ENCODE measurements around the gene KNDC1. TPM values are rescaled to one million over a fixed set of nuclear protein-coding genes. Genes with fewer than 3 reads are reported as not detected.

KNDC1 gene
- total RNA-seq, 1 experiment from 2014 or later, result 1.7 TPM

- H2AFZ ChIP-seq, result no peak overlapping the region
- no peaks in the 10 kb centered on the region for H3K9me2 ChIP-seq (ENCODE audit: insufficient read depth)
- peaks cover 44% of the 10 kb centered on the region for H3K27me3 ChIP-seq (ENCODE audit: insufficient read depth, low read depth)
- no peak for DNase-seq
- BruUV-seq (replicated peaks), result no TSS peak
- no peak overlapping the region for H3K4me3 ChIP-seq
- no peaks in the 10 kb centered on the region for H3K4me1 ChIP-seq (replicated peaks; ENCODE audit: insufficient read depth)
- POLR2A ChIA-PET (ENCODE audit: unreplicated experiment), result no interaction called here
- CTCF ChIA-PET, result no interaction called here
- no peak overlapping the region for H3K4me2 ChIP-seq
- H3K36me3 ChIP-seq (ENCODE audit: low read depth), result no peaks in the 10 kb centered on the region
- no peak for TF ChIP-seq EZH2 (IDR thresholded peaks at IDR 0.05; ENCODE audit: low read depth)
- no peak overlapping the region for H3K27ac ChIP-seq
- intact Hi-C loops (cut with micrococcal nuclease; ENCODE audit: unreplicated experiment), result no loop called here
- H4K20me1 ChIP-seq (ENCODE audit: insufficient read depth), result no peaks in the 10 kb centered on the region
- H3K79me2 ChIP-seq (ENCODE audit: low read depth), result no peaks in the 10 kb centered on the region
- no peaks in the 10 kb centered on the region for H3K9me3 ChIP-seq (ENCODE audit: insufficient read depth, low read depth)
- no peaks in the 10 kb centered on the region for H3F3A ChIP-seq (ENCODE audit: insufficient read depth, low read depth)
These were observed 52.2 kb downstream of the KNDC1 start for GRCh38 chr10:133211959-133212852.

- Histone ChIP-seq H2AFZ (no peak overlapping the region), H3K4me3 (no peak overlapping the region), H3F3A (ENCODE audit: insufficient read depth, low read depth) (no peaks in the 10 kb centered on the region), H3K36me3 (ENCODE audit: low read depth) (no peaks in the 10 kb centered on the region), H3K79me2 (ENCODE audit: low read depth) (no peaks in the 10 kb centered on the region), H3K27ac (no peak overlapping the region), H3K4me2 (no peak overlapping the region), H3K9me2 (ENCODE audit: insufficient read depth) (no peaks in the 10 kb centered on the region), H3K4me1 (replicated peaks; ENCODE audit: insufficient read depth) (no peaks in the 10 kb centered on the region), H4K20me1 (ENCODE audit: insufficient read depth) (no peaks in the 10 kb centered on the region), H3K9me3 (ENCODE audit: insufficient read depth, low read depth) (no peaks in the 10 kb centered on the region), H3K27me3 (ENCODE audit: insufficient read depth, low read depth) (peaks cover 46% of the 10 kb centered on the region)
- no TSS peak for BruUV-seq (replicated peaks)
- TF ChIP-seq CTCF (conservative IDR thresholded peaks at IDR 0.05) (no peak), EZH2 (IDR thresholded peaks at IDR 0.05; ENCODE audit: low read depth) (no peak)
- no peak for DNase-seq
- ChIA-PET CTCF (no interaction called here), POLR2A (ENCODE audit: unreplicated experiment) (no interaction called here)
- intact Hi-C loops (cut with micrococcal nuclease; ENCODE audit: unreplicated experiment), result no loop called here
These were observed 53.0 kb downstream of the KNDC1 start for GRCh38 chr10:133212853-133213494.

GRCh38 chr10:133213641-133214467 is 53.8 kb downstream of the KNDC1 start:
- Histone ChIP-seq H3K4me2 (no peak overlapping the region), H3K36me3 (ENCODE audit: low read depth) (no peaks in the 10 kb centered on the region), H3K4me3 (no peak overlapping the region), H3K27ac (no peak overlapping the region), H3K79me2 (ENCODE audit: low read depth) (no peaks in the 10 kb centered on the region), H3F3A (ENCODE audit: insufficient read depth, low read depth) (no peaks in the 10 kb centered on the region), H3K9me2 (ENCODE audit: insufficient read depth) (no peaks in the 10 kb centered on the region), H3K4me1 (replicated peaks; ENCODE audit: insufficient read depth) (no peaks in the 10 kb centered on the region), H2AFZ (no peak overlapping the region), H4K20me1 (ENCODE audit: insufficient read depth) (no peaks in the 10 kb centered on the region), H3K27me3 (ENCODE audit: insufficient read depth, low read depth) (peaks cover 46% of the 10 kb centered on the region), H3K9me3 (ENCODE audit: insufficient read depth, low read depth) (no peaks in the 10 kb centered on the region)
- ChIA-PET POLR2A (ENCODE audit: unreplicated experiment) (no interaction called here), CTCF (no interaction called here)
- no peak for DNase-seq
- intact Hi-C loops (cut with micrococcal nuclease; ENCODE audit: unreplicated experiment), result no loop called here
- BruUV-seq (replicated peaks), result no TSS peak
- TF ChIP-seq EZH2 (IDR thresholded peaks at IDR 0.05; ENCODE audit: low read depth) (no peak), CTCF (conservative IDR thresholded peaks at IDR 0.05) (no peak)
